ENCODE results near the gene PRM1.

The PRM1 gene

GRCh38 chr16:11235703-11235991, 45.5 kb downstream of the PRM1 start:
- H3K27ac ChIP-seq (ENCODE audit: low read length), result no peak overlapping the region
- H3K4me1 ChIP-seq (ENCODE audit: control insufficient read depth, insufficient read depth, low read length), result peaks cover 4% of the 10 kb centered on the region
- no peaks in the 10 kb centered on the region for H3K36me3 ChIP-seq (ENCODE audit: control insufficient read depth in 2 of 2, insufficient read depth in 2 of 2, low read length in 2 of 2)
- H3K4me3 ChIP-seq (ENCODE audit: low read length in 2 of 2), result no peak overlapping the region
- H3K9me3 ChIP-seq (ENCODE audit: control insufficient read depth in 2 of 2, low read length in 2 of 2), result no peaks in the 10 kb centered on the region
- H3K9ac ChIP-seq (ENCODE audit: low read length in 2 of 2), result no peak overlapping the region
- no peaks in the 10 kb centered on the region for H3K27me3 ChIP-seq (ENCODE audit: control insufficient read depth in 1 of 2, insufficient read depth in 2 of 2, low read length in 2 of 2)

GRCh38 chr16:11234884-11235702, 46.0 kb downstream of the PRM1 start:
- no peaks in the 10 kb centered on the region for H3K4me1 ChIP-seq (ENCODE audit: control insufficient read depth, insufficient read depth, low read length)
- no peaks in the 10 kb centered on the region for H3K9me3 ChIP-seq (ENCODE audit: control insufficient read depth in 2 of 2, low read length in 2 of 2)
- no peaks in the 10 kb centered on the region for H3K27me3 ChIP-seq (ENCODE audit: control insufficient read depth in 1 of 2, insufficient read depth in 2 of 2, low read length in 2 of 2)
- no peaks in the 10 kb centered on the region for H3K36me3 ChIP-seq (ENCODE audit: control insufficient read depth in 2 of 2, insufficient read depth in 2 of 2, low read length in 2 of 2)
- no peak overlapping the region for H3K4me3 ChIP-seq (ENCODE audit: low read length in 2 of 2)
- no peak overlapping the region for H3K27ac ChIP-seq (ENCODE audit: low read length)
- H3K9ac ChIP-seq (ENCODE audit: low read length in 2 of 2), result no peak overlapping the region

- Histone ChIP-seq H3K4me3 (ENCODE audit: low read length in 2 of 2) (no peak overlapping the region), H3K27ac (ENCODE audit: low read length) (no peak overlapping the region), H3K9me3 (ENCODE audit: control insufficient read depth in 2 of 2, low read length in 2 of 2) (no peaks in the 10 kb centered on the region), H3K9ac (ENCODE audit: low read length in 2 of 2) (no peak overlapping the region), H3K36me3 (ENCODE audit: control insufficient read depth in 2 of 2, insufficient read depth in 2 of 2, low read length in 2 of 2) (no peaks in the 10 kb centered on the region), H3K27me3 (ENCODE audit: control insufficient read depth in 1 of 2, insufficient read depth in 2 of 2, low read length in 2 of 2) (no peaks in the 10 kb centered on the region), H3K4me1 (ENCODE audit: control insufficient read depth, insufficient read depth, low read length) (no peaks in the 10 kb centered on the region)
Measured at GRCh38 chr16:11233727-11234376, 47.3 kb downstream of the PRM1 start.

GRCh38 chr16:11232852-11233726, 48.0 kb downstream of the PRM1 start:
- H3K9ac ChIP-seq (ENCODE audit: low read length in 2 of 2), result no peak overlapping the region
- H3K27ac ChIP-seq (ENCODE audit: low read length), result no peak overlapping the region

GRCh38 chr16:11232302-11232851, 48.8 kb downstream of the PRM1 start:
- Histone ChIP-seq H3K36me3 (ENCODE audit: control insufficient read depth in 2 of 2, insufficient read depth in 2 of 2, low read length in 2 of 2) (no peaks in the 10 kb centered on the region), H3K27me3 (ENCODE audit: control insufficient read depth in 1 of 2, insufficient read depth in 2 of 2, low read length in 2 of 2) (no peaks in the 10 kb centered on the region), H3K4me1 (ENCODE audit: control insufficient read depth, insufficient read depth, low read length) (no peaks in the 10 kb centered on the region), H3K4me3 (ENCODE audit: low read length in 2 of 2) (no peak overlapping the region), H3K27ac (ENCODE audit: low read length) (no peak overlapping the region), H3K9me3 (ENCODE audit: control insufficient read depth in 2 of 2, low read length in 2 of 2) (no peaks in the 10 kb centered on the region), H3K9ac (ENCODE audit: low read length in 2 of 2) (no peak overlapping the region)

More at GRCh38 chr16:11232852-11233726, 48.0 kb downstream of the PRM1 start:
- Histone ChIP-seq H3K27me3 (ENCODE audit: control insufficient read depth in 1 of 2, insufficient read depth in 2 of 2, low read length in 2 of 2) (no peaks in the 10 kb centered on the region), H3K9me3 (ENCODE audit: control insufficient read depth in 2 of 2, low read length in 2 of 2) (no peaks in the 10 kb centered on the region), H3K4me1 (ENCODE audit: control insufficient read depth, insufficient read depth, low read length) (no peaks in the 10 kb centered on the region), H3K36me3 (ENCODE audit: control insufficient read depth in 2 of 2, insufficient read depth in 2 of 2, low read length in 2 of 2) (no peaks in the 10 kb centered on the region), H3K4me3 (ENCODE audit: low read length in 2 of 2) (no peak overlapping the region)

GRCh38 chr16:11231367-11231970, 49.7 kb downstream of the PRM1 start:
- Histone ChIP-seq H3K27ac (ENCODE audit: low read length) (no peak overlapping the region), H3K9ac (ENCODE audit: low read length in 2 of 2) (no peak overlapping the region), H3K4me3 (ENCODE audit: low read length in 2 of 2) (no peak overlapping the region), H3K36me3 (ENCODE audit: control insufficient read depth in 2 of 2, insufficient read depth in 2 of 2, low read length in 2 of 2) (no peaks in the 10 kb centered on the region), H3K9me3 (ENCODE audit: control insufficient read depth in 2 of 2, low read length in 2 of 2) (no peaks in the 10 kb centered on the region), H3K4me1 (ENCODE audit: control insufficient read depth, insufficient read depth, low read length) (no peaks in the 10 kb centered on the region), H3K27me3 (ENCODE audit: control insufficient read depth in 1 of 2, insufficient read depth in 2 of 2, low read length in 2 of 2) (no peaks in the 10 kb centered on the region)

Measured in stomach smooth muscle (tissue), 2 donors.